ENCODE data around the gene ZNF346.
"Not testable (repeated sequence)": the region's sequence is repeated elsewhere in the genome, so short reads cannot be mapped to it uniquely, and the experiment has no call there.

The ZNF346 gene

DNA sequence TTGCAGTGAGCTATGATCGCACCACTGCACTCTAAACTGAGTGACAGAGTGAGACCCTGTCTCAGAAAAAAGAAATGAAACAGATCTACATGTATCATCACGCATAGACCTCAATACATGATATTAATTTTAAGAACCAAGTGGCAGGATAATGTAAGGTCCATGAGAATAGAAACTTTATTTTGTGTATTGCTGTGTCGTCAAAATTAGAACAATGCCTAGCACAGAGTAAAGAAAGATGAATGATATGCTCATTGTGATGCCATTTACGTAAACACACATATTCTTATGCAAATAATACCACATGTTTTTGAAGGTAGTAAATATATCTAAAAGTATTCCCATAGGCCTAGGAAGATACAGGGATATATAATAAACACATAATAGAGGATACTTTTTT, 12.3 kb upstream of the ZNF346 start:
- DNase-seq = no peak

DNA sequence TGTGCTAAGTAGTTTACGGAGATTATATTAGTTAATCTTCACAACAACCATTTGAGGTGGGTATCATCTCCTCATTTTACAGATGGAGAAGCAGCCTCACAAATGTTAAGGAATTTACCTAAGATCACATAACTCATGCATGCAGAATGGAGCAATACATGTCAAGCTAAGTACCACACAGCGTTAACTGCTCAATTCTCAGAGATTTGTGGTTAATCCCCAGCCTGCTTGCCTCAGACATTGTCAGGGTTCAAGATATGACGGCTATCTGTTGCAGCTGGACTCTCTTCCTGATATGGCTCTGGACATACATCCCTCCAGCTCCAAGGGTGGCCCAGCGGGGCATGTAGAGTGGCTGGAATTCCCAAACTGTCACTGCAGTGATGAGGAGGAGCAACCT, 7.3 kb upstream of the ZNF346 start:
- no peak for DNase-seq

DNA sequence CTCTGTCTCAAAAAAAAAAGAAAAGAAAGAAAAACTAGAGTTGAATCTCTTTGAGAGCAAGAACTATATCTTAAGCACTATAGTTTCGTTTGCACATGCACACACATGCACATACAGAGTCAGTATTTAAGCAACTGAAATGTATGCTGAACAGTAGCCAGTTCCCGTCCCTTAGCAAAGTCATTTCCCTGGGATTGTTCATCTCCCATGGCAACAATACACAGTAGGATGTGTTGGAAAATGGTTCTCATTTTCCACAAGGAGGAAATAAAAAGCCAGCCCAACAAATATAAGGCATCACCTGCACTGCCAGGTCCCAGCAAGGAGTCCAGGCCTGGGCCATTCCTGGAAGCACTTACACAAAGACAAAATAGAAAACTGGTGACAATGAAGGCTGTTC, 4.2 kb upstream of the ZNF346 start:
- no peak for DNase-seq

DNA sequence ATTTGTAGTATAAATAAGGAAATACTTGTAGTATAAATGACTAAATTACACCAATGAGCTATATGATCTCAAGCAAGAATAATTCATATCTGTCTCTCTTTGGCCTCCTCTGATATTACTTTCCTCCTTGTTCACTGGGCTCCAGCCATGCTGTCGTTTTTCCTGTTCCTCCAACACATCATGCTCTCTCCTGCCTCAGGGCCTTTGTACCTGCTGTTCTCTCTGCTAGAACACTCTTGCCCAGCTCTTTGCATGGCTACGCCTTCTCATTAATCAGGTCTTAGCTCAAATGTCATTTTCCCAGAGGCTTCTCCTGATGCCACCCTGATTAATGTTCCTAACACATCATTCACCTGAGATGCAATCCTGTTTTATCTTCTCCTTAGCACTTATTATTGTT, 2.5 kb upstream of the ZNF346 start:
- no peak for DNase-seq

DNA sequence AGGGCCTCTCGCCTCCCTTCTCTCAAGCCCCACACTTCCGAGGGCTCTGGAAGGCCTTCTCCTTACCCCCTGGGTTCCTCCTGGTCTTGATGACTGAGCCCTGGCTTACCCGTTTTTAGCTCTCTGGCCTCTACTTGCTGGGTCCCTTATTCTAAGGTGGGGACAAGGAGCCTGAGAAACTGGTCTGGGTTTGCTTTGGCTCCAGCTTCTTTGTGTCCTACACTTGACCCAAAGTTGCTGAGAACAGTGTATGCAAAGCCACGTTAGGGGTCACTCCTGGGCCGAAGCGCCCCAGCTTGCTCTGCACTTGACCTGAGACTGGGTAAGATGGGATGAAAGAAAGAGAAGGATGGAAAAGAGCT, 788 bp downstream of the ZNF346 start:
- DNase-seq = no peak

DNA sequence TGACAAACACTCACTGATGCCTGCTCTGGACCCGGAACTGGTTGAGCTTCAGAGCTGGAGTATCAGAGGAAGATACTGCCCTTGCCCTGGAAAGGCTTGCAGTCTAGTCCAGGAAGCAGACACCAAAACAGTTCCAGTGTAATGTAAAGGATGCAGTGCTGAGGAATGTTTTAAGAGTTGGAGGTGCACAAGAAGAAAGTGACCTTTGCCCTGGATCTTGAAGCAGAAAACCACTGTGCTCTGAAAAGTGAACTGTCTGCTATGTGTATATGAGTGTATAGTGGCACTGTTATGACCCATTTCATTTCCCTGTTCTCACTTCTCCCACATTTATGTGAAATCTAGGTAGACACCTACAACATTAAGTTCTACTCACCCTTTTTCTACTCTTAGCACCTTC, 2.1 kb downstream of the ZNF346 start:
- DNase-seq = no peak

DNA sequence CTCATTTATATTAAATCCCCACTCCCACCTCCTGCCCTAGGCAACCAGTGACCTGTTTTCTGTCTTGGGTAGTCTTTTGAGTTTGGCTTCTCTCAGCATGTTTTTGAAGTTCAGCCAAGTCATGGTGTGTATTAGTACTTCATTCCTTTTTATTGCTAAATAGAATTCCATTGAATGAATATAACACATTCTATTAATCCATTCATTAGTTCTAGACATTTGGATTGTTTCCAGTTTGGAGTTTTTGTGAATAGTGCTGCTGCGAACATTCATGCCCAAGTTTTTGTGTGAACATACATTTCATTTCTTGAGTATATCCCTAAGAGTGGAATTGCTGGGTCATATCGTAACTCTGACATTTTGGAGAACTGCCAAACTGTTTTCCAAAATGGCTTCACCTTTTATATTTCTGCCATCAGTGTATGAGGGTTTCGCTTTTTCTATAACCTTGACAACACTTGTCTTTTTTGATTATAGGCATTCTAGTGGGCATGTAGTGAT, 2.7 kb downstream of the ZNF346 start:
- DNase-seq = no peak

DNA sequence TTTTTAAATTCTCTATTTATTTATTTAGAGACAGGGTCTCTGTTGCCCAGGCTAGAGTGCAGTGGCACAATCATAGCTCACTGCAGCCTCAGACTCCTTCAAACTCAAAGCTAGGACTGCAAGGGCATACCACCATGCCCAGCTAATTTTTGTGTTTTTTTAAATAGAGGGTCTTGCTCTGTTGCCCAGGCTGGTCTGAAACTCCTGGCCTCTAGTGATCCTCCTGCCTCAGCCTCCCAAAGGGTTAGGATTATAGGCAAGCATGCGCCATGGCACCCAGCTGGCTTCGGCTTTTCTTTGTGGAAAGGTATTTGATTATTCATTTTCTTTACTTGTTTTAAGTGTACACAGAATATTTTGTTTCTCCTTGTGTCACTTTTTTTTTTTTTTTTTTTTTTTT, 5.2 kb downstream of the ZNF346 start:
- DNase-seq = no peak

DNA sequence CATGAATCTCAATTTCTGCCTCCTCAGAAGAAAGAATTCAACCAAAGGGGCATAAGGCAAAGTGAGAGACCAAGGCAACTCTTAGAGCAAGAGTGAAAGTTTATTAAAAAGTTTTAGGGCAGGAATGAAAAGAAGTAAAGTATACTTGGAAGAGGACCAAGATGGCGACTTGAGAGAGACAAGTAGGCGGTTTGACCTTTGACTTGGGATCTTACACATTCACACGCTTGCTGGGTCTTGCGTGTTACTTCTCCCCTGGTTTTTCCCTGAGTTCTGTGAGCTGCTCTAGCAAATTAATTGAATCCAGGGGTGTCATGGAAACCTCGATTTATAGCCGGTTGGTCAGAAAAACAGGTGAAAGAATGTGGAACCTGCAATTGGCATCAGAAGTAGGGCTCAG, 7.0 kb downstream of the ZNF346 start:
- DNase-seq = no peak

DNA sequence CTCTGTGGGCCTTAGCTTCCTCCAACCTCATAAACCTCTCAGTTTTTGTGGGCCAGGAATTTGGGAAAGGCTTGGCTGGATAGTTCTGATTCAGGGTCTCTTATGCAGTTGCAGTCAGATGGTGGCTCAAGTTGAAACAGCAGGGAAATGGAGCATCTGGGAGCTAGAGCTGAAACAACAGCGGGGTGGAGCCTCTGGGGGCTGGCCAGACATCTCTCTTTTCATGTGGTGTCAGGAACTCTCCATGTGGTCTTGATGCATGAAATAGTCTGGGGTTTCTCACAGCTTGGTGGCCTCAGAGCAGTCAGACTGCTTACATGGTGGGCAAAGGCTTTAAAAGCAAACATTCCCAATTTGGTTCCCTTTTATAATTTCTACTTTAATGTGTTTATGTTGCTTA, 13.5 kb downstream of the ZNF346 start:
- DNase-seq = no peak

DNA sequence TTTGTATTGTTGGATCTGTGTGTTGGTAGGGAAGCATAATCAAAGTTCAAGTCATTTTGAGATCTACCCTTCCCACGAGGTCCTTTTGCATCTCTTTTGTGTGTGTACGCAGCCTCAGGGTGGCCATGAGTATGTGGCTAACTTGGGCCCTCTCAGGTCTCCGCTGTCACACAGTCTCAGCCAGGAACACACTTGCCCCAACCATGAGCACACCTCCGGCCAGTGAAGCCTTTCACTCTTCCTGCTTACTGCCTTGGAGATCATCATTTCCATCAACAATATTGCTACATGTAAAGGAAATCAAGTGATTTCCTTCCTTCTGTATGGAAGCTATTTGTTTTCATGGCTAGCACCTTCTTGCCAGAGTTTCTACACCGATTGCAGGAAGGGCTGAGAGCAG, 13.9 kb downstream of the ZNF346 start:
- no peak for DNase-seq

DNA sequence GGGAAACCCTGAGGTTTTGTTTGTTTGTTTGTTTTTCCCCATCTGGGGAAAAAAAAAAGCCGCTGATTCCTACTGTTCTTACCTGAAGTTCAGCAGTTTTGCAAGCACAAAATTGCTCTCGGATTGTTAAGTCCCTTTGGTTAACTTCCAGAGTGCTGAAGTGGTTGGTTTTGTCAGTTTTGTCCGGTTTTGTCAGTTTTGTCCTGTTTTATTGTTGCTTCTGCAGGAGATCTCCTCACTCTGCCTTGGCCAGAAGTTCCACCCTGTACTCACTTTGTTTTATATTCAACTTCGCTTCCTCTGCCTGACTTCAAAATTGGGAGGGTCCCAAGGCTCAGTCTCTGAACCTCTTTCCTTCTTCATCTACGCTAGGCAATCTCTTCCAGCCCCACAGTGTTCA, 14.4 kb downstream of the ZNF346 start:
- DNase-seq = no peak

DNA sequence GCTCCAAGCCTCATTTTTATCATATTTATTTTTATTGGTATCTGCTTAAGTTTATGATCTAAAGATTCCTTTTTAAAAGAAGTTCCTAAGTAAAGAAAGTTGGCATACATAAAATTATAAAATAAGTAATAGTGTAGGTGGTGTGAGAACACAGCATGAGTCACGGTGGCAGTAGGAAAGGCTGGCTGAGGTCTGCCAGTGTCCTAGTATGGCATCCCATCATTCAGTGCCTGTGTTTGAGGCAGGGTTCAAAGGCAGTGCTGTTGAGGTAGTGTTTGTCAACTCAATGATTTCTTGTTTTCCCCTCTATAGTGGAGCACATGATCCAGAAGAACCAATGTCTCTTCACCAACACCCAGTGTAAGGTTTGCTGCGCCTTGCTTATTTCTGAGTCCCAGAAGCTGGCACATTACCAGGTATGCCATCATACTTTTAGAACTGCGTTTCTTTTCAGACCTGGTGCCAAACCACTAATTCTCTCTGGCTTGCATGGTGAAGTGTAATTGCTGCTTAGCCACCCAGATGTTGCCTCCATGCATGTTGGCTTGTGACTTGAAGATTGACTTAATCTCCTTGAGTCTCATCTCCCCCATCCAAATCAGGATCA, 18.4 kb downstream of the ZNF346 start:
- DNase-seq = no peak

DNA sequence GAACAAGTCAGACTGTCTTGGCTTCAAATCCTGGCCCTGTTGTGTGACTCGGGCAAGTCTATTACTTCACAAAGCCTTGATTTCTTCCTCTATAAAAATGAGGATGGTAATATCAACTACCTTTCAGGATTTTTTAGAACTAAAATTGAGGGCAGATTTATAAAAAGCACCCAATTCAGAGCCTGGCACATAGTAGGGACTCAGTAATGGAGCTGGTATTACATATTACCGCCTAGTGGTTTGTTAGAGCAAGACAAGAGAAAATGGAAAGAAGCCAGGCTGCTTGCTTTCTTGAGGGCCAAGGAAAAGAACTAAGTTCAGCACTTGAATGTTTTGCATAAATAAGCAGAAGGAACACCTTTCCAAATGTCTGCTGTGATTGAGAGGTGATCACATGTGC, 19.4 kb downstream of the ZNF346 start:
- no peak for DNase-seq

DNA sequence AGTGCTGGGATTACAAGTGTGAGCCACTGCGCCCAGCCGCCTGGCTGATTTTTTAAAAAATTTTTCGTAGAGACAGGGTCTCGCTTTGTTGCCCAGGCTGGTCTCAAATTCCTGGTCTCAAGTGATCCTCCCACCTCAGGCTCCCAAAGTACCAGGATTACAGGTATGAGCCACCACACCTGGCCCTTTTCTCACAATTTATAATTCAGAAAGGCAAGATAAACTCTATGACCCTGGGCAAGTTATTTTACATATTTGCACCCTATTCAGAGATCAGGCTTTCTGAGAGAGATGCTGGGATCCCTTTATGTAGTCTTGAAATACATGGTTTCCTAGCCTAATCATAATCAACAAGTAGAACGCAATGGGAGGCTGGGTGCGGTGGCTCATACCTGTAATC, 20.6 kb downstream of the ZNF346 start:
- no peak for DNase-seq

DNA sequence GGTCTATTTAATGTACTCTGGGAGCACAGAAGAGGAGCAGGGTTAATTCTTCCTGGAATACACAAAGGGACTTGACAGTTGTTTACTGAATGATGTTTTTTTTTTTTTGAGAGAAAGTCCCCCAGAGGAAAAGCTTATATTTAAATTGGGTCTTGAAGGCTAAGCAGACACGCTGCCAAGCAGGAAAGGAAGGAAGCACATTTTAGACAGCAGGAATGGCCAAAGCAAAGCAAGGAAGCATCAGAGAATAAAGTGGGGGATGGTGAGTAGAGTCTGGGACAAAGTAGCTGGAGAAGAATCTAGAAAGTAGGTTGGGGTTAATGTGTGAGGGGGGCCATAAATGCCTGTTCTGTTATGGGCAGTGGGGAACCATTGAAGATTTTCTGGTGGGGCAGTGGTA, 21.5 kb downstream of the ZNF346 start:
- DNase-seq = no peak

DNA sequence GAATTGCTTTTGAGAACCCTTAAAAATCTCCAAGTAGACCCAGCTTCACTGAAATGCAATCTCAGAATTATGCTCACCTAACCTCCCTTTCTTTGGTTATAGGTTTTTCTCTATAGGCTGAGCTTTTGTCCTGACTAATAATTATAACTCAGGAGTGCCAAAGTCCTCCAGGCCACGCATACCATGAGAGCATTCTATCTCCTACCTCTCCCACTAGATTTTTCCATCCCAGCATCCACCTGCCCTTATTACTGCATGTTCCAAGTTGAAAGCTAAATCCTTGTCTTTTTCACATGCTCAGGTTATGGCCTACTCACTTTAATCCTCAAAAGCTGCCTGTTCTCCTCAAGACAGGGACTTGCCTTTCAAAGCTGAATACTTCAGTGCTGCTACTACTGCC, 22.1 kb downstream of the ZNF346 start:
- DNase-seq = no peak

DNA sequence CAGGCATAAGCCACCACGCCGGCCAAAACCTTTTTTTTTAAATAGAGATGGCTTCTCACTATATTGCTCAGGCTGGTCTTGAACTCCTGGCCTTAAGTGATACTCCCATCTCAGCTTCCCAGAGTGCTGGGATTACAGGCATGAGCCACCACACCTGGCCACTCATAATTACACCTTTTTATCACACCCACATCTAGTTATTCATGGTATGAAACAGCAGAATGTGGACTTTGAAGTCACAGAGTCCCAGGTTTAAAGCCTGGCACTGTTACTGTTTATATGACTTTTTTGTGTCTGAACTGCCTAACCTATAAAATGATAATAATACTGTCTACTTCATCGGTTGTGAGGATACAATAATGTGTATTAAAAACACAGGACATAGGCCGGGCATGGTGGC, 23.1 kb downstream of the ZNF346 start:
- DNase-seq = no peak

DNA sequence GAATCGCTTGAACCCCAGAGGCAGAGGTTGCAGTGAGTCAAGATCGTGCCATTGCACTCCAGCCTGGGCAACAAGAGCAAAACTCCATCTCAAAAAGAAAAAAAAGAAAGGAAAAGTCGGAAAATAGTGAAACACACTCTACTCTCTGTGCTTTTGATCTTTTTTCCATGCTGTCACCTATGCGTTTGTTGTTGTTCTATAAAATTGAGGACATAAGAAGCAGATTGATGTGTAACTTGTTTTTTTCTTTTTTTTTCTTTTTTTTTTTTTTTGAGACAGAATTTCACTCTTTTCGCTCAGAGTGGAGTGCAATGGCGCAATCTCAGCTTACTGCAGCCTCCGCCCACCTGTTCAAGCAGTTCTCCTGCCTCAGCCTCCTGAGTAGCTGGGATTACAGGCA, 26.0 kb downstream of the ZNF346 start:
- not testable (repeated sequence) for DNase-seq

DNA sequence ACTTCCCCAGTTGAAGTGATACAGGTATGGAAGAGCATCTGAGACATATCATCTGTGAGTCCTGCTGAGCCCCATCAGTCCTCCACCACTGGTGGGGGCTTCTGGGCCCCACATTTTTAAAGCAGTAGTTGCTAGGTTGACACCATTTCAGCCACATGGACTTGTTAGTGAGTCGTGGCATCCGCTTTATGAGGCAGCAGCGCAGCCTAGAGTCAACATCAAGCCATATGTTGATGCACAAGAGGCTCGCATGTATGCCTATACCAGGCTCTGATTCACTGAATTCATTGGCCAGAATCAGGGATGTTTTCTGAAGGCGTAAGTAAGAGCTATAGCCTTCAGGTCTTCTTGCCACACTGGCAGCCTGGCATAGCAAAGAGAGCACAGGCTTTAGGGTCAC, 26.8 kb downstream of the ZNF346 start:
- no peak for DNase-seq

DNA sequence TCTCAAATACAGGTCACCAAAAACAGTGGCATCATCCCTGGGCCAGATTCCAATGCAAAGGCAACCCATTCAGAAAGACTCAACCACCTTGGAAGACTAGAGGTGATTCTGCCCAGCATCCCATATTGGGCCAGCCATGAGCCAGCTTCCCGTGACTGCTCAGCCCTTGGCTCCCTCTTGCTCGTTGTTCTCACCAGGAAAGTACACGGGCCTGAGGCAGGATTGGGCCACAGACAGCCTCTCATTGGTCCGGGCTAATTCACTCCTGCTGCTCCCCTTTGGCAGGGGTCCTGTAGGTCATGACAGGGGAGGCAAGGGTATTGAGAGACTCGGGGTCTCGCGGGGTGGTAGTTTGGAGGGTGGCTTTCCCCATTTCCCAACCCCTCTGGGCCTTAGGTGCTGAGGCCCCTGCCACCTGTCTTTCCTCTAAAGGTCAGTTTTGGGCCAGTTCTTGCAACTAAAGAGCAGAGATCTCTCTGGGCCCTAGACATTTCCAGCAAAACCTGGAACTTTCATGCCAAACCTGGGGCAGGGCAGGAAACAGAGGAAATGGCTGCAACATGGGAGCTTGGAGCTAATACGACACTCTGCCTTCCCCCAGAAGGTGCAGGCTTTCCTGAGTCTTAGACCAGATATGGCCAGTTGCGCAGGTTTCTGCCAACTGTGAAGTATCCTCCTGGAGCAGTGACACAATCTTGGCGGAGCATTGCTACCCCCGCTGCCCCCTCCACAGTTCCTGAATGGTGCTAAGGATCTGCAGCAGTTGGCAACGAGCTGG, 42.2 kb downstream of the ZNF346 start:
- no peak for DNase-seq

DNA sequence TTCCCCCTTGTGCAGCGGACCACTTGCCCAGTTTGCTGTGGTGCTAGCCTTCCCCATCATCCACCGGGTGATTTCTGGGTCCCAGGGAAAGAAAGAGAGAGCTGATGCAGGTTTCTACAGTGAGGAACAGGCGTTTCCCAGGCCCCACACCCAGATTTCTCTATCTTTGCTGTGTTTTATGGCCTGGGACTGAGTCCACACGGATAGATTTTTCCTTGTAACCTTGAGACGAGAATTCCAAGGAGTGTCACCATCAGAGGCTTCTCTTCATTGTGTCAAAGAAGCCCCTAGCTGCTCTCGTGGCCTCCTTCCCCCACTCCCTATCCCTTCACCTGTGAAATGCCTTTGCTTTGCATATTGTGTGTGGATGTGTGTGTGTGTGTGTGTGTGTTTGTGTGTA, 43.0 kb downstream of the ZNF346 start:
- DNase-seq = no peak

DNA sequence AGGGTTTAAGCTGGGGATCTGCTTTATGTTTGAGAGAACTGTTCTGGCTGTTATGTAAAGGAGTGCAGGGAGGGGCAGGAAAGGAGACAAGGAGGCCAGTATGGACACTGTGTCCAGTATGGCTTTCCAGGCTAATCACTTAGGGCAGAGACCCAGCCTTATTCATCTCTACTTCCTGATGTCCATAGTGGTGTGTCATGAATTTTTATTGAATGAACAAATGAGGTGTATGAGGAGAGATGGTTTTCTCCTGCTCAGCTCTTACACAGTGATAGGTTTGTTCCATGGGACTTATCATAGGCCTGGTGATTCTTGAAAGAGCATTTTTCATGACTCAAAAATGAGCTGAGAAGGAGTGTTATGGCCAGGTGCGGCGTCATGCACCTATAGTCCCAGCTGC, 43.7 kb downstream of the ZNF346 start:
- DNase-seq = no peak

DNA sequence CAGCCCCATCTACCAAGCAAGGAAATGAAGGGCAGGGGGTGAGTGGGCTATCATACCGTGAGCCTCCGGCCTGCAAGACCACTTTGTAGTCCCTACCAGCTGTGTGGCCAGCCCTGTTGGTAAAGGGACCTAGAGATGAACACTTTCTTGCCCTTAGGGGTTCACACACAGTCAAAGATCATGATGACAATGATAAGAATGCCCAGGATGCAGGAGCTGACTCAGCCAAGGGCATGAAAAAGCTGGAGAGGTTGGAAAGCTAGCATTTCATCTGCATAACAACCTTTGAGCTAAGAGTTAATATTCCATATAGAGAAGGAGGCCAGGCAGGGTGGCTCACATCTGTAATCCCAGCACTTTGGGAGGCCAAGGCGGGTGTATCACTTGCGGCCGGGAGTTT, 45.0 kb downstream of the ZNF346 start:
- no peak for DNase-seq

Measured in T1000 (cell line).